Thymus (tissue), 11 donors: ENCODE results near the gene RTN4. TPM values are rescaled to one million over a fixed set of nuclear protein-coding genes. Genes with fewer than 3 reads are reported as not detected.

Experiments used
- DNase-seq, 9 donors: peaks; one replicate each; pipeline ENCODE4 v3.0.0-alpha.2; 2013; ENCODE audit warnings: low spot score in 9 of 9, low read depth in 6 of 9, missing footprints in 1 of 9
- H3K27ac ChIP-seq, 2 donors: one replicate each; pipeline ENCODE4 v1.5.1; 2013; ENCODE audit warnings: control low read depth in 1 of 2, low read depth in 1 of 2, low read length in 1 of 2, mild to moderate bottlenecking in 1 of 2, moderate library complexity in 1 of 2
- H3K27me3 ChIP-seq, 2 donors: one replicate each; pipeline ENCODE4 v1.5.1; 2013; ENCODE audit warnings: low read length in 1 of 2; ENCODE audit not compliant: control insufficient read depth in 2 of 2, insufficient read depth in 1 of 2
- H3K36me3 ChIP-seq, 2 donors: one replicate each; pipeline ENCODE4 v1.5.1; 2013; ENCODE audit warnings: low read length in 1 of 2, mild to moderate bottlenecking in 1 of 2, moderate library complexity in 1 of 2; ENCODE audit not compliant: control insufficient read depth in 2 of 2, insufficient read depth in 2 of 2
- H3K4me1 ChIP-seq, 2 donors: one replicate each; pipeline ENCODE4 v1.5.1; 2013; ENCODE audit warnings: low read length in 2 of 2; ENCODE audit not compliant: control insufficient read depth in 2 of 2, insufficient read depth in 2 of 2
- H3K4me3 ChIP-seq, 2 donors: one replicate each; pipeline ENCODE4 v1.5.1; 2013; ENCODE audit warnings: low read length in 2 of 2, control low read depth in 1 of 2, mild to moderate bottlenecking in 1 of 2
- H3K9me3 ChIP-seq, 2 donors: one replicate each; pipeline ENCODE4 v1.5.1; 2013; ENCODE audit warnings: low read length in 1 of 2, mild to moderate bottlenecking in 1 of 2; ENCODE audit not compliant: control insufficient read depth in 2 of 2, insufficient read depth in 1 of 2
- WGBS: extraction: QIAGEN DNeasy Blood & Tissue Kit; methylation state at CpG from one replicate; pipeline ENCODE4 v1.1.7; 2013; 5-methylcytosine and 5-hydroxymethylcytosine counted together
- polyA plus RNA-seq: library from polyadenylated mRNA; stranded (reverse); fragments of 200-250 nt; gene quantifications from one replicate; pipeline ENCODE4 v1.2.3, GENCODE V29; 2013
- total RNA-seq: library from RNA; stranded (reverse); fragments of 120-200 nt; gene quantifications from one replicate; pipeline ENCODE4 v1.2.4, GENCODE V29; 2013
- donor health status: healthy.

The RTN4 gene
- total and polyA plus RNA-seq, 2 donors, result 42.9 to 183 TPM

GRCh38 chr2:54964816-54965215, 85.4 kb downstream of the RTN4 start:
- no peaks in the 10 kb centered on the region for H3K9me3 ChIP-seq
- DNase-seq, result no peak
- no peaks in the 10 kb centered on the region for H3K27me3 ChIP-seq
- H3K4me3 ChIP-seq, result no peak overlapping the region
- peaks cover 7 to 10% of the 10 kb centered on the region in 2 donors for H3K36me3 ChIP-seq
- WGBS, result 44% methylated on average over 4 of the region's 4 CpGs
- H3K27ac ChIP-seq, result no peak overlapping the region
- no peaks in the 10 kb centered on the region for H3K4me1 ChIP-seq

DNA sequence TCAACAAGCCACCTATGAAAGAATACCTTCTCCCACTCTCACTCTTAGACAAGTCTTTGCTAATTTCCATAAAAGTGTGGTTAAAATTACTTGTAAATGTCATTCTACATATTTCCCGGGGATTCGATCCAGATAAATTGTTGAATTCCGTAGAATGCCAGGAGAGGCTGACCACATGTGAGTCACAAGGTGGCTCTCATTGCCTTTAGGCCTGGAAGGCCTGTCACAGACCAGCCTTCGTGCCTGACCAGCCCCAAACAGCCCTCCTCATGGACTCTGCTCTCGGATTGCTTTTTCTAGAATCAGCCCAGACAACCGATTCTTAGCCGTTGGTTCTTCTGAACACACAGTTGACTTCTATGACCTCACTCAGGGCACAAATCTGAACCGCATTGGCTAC, 86.0 kb downstream of the RTN4 start:
- no peak overlapping the region for H3K27ac ChIP-seq

DNA sequence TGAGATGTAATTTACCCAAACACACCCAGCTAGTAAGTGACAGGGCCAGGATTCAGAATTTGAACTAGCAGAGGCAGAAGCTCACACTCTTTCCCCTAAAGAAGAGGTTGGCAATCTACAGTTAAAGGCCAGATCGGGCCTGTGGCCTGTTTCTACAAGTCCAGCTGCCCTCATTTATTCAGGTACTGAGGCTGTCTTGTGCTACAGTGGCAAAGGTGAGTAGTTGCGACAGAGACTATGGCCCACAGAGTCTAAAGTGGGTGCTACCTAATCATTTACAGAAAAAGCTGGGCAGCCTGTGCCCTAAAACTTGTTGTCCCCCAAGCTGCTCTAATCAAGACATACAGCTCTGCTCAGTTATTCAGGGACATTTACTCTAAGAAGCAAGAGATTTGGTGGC, 86.8 kb downstream of the RTN4 start:
- no peak for DNase-seq
- Histone ChIP-seq H3K4me1 (no peaks in the 10 kb centered on the region), H3K27ac (no peak overlapping the region), H3K4me3 (no peak overlapping the region), H3K36me3 (peaks cover 3 to 4% of the 10 kb centered on the region in 2 donors), H3K27me3 (no peaks in the 10 kb centered on the region), H3K9me3 (no peaks in the 10 kb centered on the region)
- 94% methylated on average over 2 of the region's 2 CpGs for WGBS

More for the DNA sequence above, 86.0 kb downstream of the RTN4 start:
- H3K9me3 ChIP-seq, result no peaks in the 10 kb centered on the region
- H3K36me3 ChIP-seq, result peaks cover 3 to 5% of the 10 kb centered on the region in 2 donors
- no peaks in the 10 kb centered on the region for H3K4me1 ChIP-seq
- WGBS, result 98% methylated on average over 8 of the region's 8 CpGs
- H3K27me3 ChIP-seq, result no peaks in the 10 kb centered on the region
- no peak for DNase-seq
- H3K4me3 ChIP-seq, result no peak overlapping the region

DNA sequence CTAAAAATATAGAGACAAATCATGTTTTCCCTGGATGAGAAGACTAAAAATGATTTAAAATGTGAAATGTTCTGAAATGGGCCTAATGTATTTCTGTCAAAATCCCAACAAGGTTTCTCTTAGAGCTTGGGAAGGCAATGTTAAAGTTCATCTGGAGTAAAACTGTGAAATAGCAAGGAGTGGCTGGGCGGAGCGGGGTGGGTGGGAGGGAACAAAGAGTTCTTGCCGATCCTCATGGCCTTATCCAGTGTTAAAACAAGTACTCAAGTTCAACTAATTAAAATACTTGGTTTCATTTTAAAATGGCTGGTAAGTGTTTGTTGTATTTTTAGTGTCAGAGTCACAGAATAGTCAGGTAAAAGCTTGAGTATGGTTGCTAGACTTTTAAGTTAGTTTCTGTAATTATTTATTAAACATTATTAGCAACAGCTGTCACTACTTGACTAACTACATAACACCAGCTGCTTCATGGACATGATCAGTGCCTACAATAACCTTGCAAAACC, 87.3 kb downstream of the RTN4 start:
- H3K36me3 ChIP-seq, result peaks cover 0 to 3% of the 10 kb centered on the region in 2 donors
- H3K4me1 ChIP-seq, result no peaks in the 10 kb centered on the region
- H3K27ac ChIP-seq, result no peak overlapping the region
- WGBS, result 99% methylated on average over 3 of the region's 3 CpGs
- H3K27me3 ChIP-seq, result no peaks in the 10 kb centered on the region
- H3K4me3 ChIP-seq, result no peak overlapping the region
- DNase-seq, result no peak
- no peaks in the 10 kb centered on the region for H3K9me3 ChIP-seq

DNA sequence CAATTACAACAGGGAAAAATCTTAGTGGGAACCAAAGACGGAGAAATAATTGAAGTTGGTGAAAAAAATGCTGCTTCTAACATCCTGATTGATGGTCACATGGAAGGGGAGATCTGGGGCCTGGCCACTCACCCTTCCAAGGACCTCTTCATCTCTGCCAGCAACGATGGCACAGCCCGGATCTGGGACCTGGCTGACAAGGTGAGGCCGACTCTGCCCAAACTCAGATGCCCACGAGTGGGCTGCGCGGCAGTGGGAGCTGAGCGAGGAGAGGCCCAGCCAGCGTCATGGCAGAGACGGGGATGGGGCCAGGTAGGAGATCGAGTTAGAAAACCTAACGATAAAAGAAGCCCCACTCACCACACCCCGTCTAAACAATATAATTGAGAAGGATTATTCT, 87.7 kb downstream of the RTN4 start:
- no peak overlapping the region for H3K4me3 ChIP-seq
- H3K27ac ChIP-seq, result no peak overlapping the region
- H3K9me3 ChIP-seq, result no peaks in the 10 kb centered on the region
- peaks cover 0 to 3% of the 10 kb centered on the region in 2 donors for H3K36me3 ChIP-seq
- H3K27me3 ChIP-seq, result no peaks in the 10 kb centered on the region
- DNase-seq, result no peak
- 94% methylated on average over 13 of the region's 13 CpGs for WGBS
- no peaks in the 10 kb centered on the region for H3K4me1 ChIP-seq

DNA sequence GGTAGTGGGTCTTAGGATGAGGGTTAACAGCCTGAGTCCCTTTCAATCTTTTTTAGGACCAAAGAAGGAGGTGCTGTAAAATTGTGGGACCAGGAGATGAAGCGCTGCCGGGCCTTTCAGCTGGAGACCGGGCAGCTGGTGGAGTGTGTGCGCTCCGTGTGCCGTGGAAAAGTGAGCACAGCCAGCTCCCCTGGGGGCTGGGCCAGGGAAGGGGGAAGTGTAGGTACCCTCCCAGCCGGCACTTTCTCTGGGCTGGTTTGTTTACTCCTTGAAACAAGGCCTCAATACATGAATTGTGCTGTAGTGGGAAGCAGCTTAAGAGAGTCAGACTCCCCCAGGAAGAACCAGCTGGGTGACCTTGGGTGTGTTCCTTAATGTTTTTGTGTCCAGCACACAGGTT, 90.1 kb downstream of the RTN4 start:
- Histone ChIP-seq H3K27ac (no peak overlapping the region), H3K27me3 (no peaks in the 10 kb centered on the region), H3K4me3 (no peak overlapping the region), H3K36me3 (no peaks in the 10 kb centered on the region), H3K4me1 (no peaks in the 10 kb centered on the region), H3K9me3 (no peaks in the 10 kb centered on the region)
- WGBS, result 94% methylated on average over 7 of the region's 7 CpGs
- DNase-seq, result no peak

- DNase-seq, result no peak
- Histone ChIP-seq H3K27me3 (no peaks in the 10 kb centered on the region), H3K9me3 (no peaks in the 10 kb centered on the region), H3K4me1 (no peaks in the 10 kb centered on the region), H3K36me3 (no peaks in the 10 kb centered on the region), H3K27ac (no peak overlapping the region), H3K4me3 (no peak overlapping the region)
- 82% methylated on average over 14 of the region's 14 CpGs for WGBS
Observed at GRCh38 chr2:54958717-54959371, 91.4 kb downstream of the RTN4 start.

GRCh38 chr2:54957321-54957999, 92.8 kb downstream of the RTN4 start:
- DNase-seq, result no peak
- Histone ChIP-seq H3K9me3 (no peaks in the 10 kb centered on the region), H3K4me3 (no peak overlapping the region), H3K4me1 (no peaks in the 10 kb centered on the region), H3K27ac (no peak overlapping the region), H3K36me3 (no peaks in the 10 kb centered on the region), H3K27me3 (no peaks in the 10 kb centered on the region)
- 88% methylated on average over 18 of the region's 18 CpGs for WGBS

DNA sequence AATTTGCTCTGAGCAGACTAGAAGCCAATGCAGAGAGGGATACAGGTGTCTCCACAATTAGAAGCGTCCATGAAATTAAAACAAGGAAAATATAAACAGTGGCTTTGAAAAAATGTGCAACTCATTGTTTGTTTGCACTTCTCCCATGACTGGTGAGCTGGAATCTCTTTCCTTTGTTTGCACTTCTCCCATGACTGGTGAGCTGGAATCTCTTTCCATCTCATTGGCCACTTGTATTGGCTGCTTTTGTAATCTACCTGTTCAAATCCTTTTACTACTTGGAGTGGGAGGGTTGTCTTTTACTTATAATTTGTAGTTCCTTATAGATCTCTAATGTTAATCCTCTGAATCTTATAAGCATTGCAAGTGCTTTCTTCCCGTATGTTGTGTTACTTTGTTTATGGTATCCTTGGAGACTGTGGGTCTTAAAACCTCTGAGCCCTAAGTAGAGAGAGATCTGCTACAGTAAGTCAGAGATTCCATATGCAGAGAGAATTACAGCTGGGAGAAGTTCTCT, 94.1 kb downstream of the RTN4 start:
- H3K27ac ChIP-seq, result no peak overlapping the region
- no peaks in the 10 kb centered on the region for H3K36me3 ChIP-seq
- no peaks in the 10 kb centered on the region for H3K27me3 ChIP-seq
- H3K4me1 ChIP-seq, result no peaks in the 10 kb centered on the region
- no peak for DNase-seq
- H3K4me3 ChIP-seq, result no peak overlapping the region
- WGBS, result 96% methylated on average over 2 of the region's 2 CpGs
- H3K9me3 ChIP-seq, result no peaks in the 10 kb centered on the region
